Measurements from ENCODE around the gene ACO1.

Gene ACO1

DNA sequence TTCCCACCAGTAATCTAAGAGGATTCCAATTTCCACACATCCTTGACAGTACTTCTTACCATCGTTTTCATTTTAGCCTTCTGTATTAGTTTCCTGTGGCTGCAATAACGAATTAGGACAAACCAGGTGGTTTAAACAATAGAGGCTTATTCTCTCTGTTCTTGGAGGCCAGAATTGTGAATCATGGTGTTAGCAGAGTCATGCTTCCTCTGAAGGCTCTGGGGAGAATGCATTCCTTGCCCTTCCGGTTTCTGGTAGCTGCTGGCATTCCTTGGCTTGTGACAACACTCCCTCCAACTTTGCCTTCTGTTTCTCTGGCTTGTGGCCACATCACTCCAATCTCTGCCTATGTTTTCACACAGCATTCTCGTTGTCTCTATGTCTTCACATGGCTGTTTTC lies 118.0 kb downstream of the ACO1 start:
- FAIRE-seq: no peak

DNA sequence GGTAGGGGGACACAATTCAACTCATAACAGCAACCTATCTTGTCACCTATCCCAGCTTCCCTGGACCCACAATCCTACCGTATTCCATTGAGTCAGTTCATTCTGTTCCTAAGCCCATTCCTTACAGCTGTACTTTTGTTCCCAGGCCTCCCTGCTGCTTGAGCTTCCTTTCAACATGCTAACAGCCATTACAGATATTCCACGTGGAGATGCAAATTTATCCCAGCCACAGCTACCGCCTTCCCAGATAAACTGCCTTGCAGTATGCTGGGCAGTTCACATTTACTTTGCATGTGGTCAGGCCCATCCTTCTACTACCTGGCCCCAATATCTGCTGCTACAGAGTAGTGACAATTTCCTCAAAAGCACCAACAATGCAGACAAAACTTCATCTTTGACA lies 118.6 kb downstream of the ACO1 start:
- FAIRE-seq: no peak
